ENCODE results near the gene HOXC6. TPM values are rescaled to one million over a fixed set of nuclear protein-coding genes. Genes with fewer than 3 reads are reported as not detected.

The HOXC6 gene
- total RNA-seq, 3 donors from 2014 or later, result 3.3 to 4.1 (median 4.0) TPM

DNA sequence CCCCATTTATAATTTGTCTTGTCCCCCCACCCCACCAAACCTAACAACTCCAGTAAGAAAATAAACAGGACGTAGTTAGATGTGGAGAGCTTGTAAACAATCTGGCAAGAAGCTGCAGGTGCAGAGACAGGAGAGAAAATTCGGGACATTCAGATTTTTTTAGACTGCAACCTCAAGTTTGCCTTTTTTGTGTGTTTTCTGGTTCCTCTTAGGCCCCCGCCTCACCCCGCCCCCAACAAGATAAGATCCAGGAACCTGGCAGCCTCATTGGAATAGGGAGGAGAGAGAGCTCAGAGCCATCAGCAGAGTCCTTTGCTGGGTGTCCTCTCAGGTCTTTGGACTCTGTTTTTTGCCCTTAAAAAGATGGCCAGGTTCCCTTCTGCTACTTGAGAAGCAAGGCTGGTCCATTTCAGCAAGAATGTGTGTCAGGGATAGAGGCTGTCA lies 40.4 kb upstream of the HOXC6 start:
- TF ChIP-seq POLR2A (IDR thresholded peaks at IDR 0.05), result no peak
- TF ChIP-seq, protein P1, sequence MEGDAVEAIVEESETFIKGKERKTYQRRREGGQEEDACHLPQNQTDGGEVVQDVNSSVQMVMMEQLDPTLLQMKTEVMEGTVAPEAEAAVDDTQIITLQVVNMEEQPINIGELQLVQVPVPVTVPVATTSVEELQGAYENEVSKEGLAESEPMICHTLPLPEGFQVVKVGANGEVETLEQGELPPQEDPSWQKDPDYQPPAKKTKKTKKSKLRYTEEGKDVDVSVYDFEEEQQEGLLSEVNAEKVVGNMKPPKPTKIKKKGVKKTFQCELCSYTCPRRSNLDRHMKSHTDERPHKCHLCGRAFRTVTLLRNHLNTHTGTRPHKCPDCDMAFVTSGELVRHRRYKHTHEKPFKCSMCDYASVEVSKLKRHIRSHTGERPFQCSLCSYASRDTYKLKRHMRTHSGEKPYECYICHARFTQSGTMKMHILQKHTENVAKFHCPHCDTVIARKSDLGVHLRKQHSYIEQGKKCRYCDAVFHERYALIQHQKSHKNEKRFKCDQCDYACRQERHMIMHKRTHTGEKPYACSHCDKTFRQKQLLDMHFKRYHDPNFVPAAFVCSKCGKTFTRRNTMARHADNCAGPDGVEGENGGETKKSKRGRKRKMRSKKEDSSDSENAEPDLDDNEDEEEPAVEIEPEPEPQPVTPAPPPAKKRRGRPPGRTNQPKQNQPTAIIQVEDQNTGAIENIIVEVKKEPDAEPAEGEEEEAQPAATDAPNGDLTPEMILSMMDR (IDR thresholded peaks at IDR 0.05), result no peak
- TF ChIP-seq POLR2AphosphoS5 (IDR thresholded peaks at IDR 0.05), result no peak
- no peak for DNase-seq (ENCODE audit: low spot score in 2 of 2)
- Histone ChIP-seq H3K36me3 (no peaks in the 10 kb centered on the region), H3K4me3 (peak overlapping the region in 1 of 3 donors; percentile 69), H3K27ac (no peak overlapping the region), H3K27me3 (peaks cover 8 to 96% of the 10 kb centered on the region in 2 donors), H3K9me3 (no peaks in the 10 kb centered on the region), H3K4me1 (peaks cover 0 to 8% of the 10 kb centered on the region in 2 donors)
- intact Hi-C loops (cut with DNase I; ENCODE audit: low total_unique reads), result no loop called here

DNA sequence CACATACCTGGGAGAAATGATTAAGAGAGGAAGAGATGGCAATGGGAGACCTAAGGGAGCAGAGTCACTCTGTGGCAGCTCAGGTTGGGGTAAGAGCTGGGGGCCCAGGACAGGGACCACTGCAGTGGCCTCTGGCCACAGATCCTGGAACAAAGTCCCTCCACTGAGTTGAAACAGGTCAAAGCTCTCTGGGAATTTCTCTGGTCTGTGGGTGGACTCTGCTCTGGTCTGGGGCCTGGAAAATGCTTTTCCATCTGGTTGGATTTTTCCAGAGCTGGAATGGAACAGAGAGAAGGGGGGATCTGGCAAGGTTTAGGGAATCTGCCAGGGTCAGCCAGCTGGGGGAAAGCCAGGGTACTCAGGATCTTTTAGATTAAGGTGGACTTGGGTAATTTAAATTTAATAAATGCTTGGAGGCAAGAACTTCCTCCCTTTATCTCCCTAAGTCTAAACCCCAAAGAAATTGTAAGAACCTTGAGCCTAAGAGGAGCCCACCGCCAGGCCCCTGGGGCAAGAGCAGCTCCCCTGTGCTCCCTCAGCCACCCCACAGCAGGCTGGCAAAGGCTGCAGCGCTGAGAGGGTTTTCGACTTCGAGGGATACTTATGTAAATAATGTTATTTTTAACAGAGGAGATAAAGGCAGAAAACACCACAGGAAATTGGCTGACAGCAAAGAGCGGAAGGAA lies 39.6 kb upstream of the HOXC6 start:
- TF ChIP-seq, protein P1 (IDR thresholded peaks at IDR 0.05), result no peak
- TF ChIP-seq POLR2AphosphoS5 (IDR thresholded peaks at IDR 0.05) (no peak), POLR2A (IDR thresholded peaks at IDR 0.05) (no peak)
- H3K9me3 ChIP-seq, result no peaks in the 10 kb centered on the region
- H3K27ac ChIP-seq, result no peak overlapping the region
- no peak for DNase-seq (ENCODE audit: low spot score in 2 of 2)
- H3K27me3 ChIP-seq, result peaks cover 8 to 97% of the 10 kb centered on the region in 2 donors
- intact Hi-C loops (cut with DNase I; ENCODE audit: low total_unique reads), result no loop called here
- H3K4me3 ChIP-seq, result peak overlapping the region in 1 of 3 donors; percentile 49
- peaks cover 0 to 8% of the 10 kb centered on the region in 2 donors for H3K4me1 ChIP-seq
- H3K36me3 ChIP-seq, result no peaks in the 10 kb centered on the region

DNA sequence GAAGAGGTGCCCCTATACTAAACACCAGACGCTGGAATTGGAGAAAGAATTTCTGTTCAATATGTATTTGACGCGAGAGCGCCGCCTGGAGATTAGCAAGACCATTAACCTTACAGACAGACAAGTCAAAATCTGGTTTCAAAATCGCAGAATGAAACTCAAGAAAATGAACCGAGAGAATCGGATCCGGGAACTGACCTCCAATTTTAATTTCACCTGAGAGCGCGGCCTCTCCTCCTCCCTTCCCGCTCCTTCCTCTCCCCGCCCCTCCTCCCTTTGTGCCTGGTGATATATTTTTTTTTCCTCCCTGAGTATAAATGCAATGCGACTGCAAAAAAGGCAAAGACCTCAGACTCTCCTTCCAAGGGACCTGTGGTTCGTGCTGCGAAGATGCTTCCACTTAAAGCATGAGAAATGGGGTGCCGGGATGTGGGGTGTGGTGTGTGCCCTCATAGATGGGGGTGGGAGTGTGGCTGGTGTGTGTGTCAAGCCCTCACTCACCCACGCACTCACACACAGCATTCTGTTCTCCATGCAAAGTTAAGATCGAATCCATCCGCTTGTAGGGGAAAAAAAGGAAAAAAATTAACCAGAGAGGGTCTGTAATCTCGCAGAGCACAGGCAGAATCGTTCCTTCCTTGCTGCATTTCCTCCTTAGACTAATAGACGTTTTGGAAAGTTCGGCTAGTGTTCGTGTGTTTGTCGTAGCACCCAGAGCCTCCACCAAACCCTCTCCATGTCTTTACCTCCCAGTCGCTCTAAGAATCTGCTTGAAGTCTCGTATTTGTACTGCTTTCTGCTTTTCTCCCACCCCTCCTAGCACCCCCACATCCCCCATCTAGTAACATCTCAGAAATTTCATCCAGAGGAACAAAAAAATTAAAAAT lies 38.8 kb upstream of the HOXC6 start:
- Histone ChIP-seq H3K27me3 (peaks cover 5 to 98% of the 10 kb centered on the region in 2 donors), H3K36me3 (no peaks in the 10 kb centered on the region), H3K4me1 (peaks cover 4 to 14% of the 10 kb centered on the region in 2 donors), H3K4me3 (peak overlapping the region; percentile 14 to 49 (median 32)), H3K9me3 (no peaks in the 10 kb centered on the region), H3K27ac (no peak overlapping the region)
- TF ChIP-seq POLR2AphosphoS5 (IDR thresholded peaks at IDR 0.05), result no peak
- TF ChIP-seq, protein P1 (IDR thresholded peaks at IDR 0.05), result peak; percentile 13 to 49 (median 47)
- no peak for DNase-seq (ENCODE audit: low spot score in 2 of 2)
- intact Hi-C loops (cut with DNase I; ENCODE audit: low total_unique reads), result no loop called here

DNA sequence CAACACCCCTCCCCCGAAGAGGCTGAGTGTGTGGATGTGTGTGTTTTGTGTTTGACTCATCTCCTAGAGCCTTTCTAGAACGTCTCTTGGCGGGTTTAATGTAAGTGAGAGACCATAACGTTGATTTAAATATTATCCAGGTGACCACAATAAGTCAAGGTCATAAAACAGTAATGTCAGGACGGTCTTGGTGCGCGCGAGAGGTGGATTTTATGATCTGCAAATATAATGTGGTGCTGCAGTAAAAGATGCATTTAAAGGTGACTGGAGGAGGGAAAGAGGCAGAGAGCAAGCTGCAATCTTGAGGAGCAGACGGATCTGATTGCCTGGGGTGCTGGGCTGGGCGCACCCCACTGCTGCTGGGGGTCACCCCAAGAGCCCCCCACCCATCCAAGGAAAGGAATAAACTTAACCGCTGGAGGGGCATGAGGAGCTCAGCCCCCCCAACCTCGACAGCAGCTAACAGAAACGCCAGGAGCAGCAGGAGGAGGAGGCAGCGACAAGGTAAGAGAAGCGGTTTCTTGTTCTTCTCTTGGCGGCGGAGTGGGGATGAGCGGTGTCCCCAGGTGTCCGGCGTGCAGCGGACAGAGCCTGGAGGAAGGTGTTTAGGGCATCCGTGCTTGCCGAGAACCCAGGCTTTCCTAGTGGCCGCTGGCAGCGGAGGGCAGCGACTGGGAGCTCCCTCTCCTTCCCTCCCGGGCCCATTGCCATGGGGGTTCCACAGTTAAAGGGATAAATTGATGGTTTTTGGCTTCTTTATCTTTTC lies 37.7 kb upstream of the HOXC6 start:
- intact Hi-C loops (cut with DNase I; ENCODE audit: low total_unique reads), result no loop called here
- Histone ChIP-seq H3K27ac (no peak overlapping the region), H3K9me3 (no peaks in the 10 kb centered on the region), H3K36me3 (no peaks in the 10 kb centered on the region), H3K4me3 (peak overlapping the region; percentile 16 to 41 (median 24)), H3K4me1 (peaks cover 4 to 13% of the 10 kb centered on the region in 2 donors), H3K27me3 (peaks cover 5 to 100% of the 10 kb centered on the region in 2 donors)
- TF ChIP-seq POLR2A (IDR thresholded peaks at IDR 0.05) (no peak), POLR2AphosphoS5 (IDR thresholded peaks at IDR 0.05) (no peak)
- TF ChIP-seq, protein P1 (IDR thresholded peaks at IDR 0.05), result no peak
- DNase-seq (ENCODE audit: low spot score in 2 of 2), result no peak
